IPS-20b (cell line): ENCODE results near the gene AFDN.

Source experiments
- H3K27ac ChIP-seq: one replicate; pipeline ENCODE4 v1.5.1; 2013; ENCODE audit warnings: low read length
- H3K27me3 ChIP-seq: 2 replicates; pipeline ENCODE4 v1.6.1; 2013; ENCODE audit warnings: mild to moderate bottlenecking, low read length, inconsistent platforms; ENCODE audit not compliant: insufficient read depth
- H3K36me3 ChIP-seq: 2 replicates; pipeline ENCODE4 v1.6.1; 2013; ENCODE audit warnings: low read depth, mild to moderate bottlenecking, inconsistent platforms, low read length, moderate library complexity; ENCODE audit not compliant: insufficient read depth
- H3K4me1 ChIP-seq: 2 replicates; pipeline ENCODE4 v1.6.1; 2013; ENCODE audit warnings: mild to moderate bottlenecking, control low read depth, inconsistent platforms, low read length, moderate library complexity; ENCODE audit not compliant: insufficient read depth
- H3K4me3 ChIP-seq: 2 replicates; pipeline ENCODE4 v1.5.1; 2013; ENCODE audit warnings: mild to moderate bottlenecking, low read length, inconsistent platforms
- H3K9ac ChIP-seq: 2 replicates; pipeline ENCODE4 v1.6.1; 2013; ENCODE audit warnings: low read depth, mild to moderate bottlenecking, inconsistent platforms, low read length, moderate library complexity
- H3K9me3 ChIP-seq: 2 replicates; pipeline ENCODE4 v1.6.1; 2013; ENCODE audit warnings: mild to moderate bottlenecking, low read depth, low read length, inconsistent platforms; ENCODE audit not compliant: insufficient read depth

Gene AFDN

DNA sequence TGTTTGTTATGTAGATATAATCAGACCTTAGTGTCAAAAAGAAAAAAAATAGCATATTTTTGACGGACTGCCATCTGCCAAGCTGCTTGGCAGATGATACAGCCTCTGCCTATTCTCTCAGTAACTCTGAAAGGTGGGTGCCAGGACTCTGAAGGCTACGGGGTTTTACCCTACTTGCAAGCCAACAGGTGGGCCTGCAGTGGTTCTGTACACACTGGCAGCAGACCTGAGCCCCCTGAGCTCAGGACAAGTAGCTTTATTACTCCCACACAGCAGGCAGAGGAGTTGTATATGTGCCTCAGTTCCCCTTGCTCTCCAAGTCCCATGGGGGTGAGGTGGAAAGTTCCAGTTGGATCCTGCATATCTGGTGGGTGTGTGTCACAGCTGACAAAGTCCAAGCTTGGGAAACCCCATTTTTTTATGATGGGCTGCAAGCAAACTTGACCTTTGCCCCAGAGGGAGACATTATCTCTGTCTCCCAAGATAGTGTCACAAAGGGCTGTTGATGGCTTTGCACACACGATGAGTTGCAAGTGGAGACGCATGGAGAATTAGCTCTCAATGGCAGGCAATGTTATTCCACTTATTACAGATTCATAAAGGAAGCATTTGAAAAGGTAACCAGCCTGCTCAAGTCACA lies 20.5 kb upstream of the AFDN start:
- Histone ChIP-seq H3K27me3 (no peaks in the 10 kb centered on the region), H3K4me3 (no peak overlapping the region), H3K4me1 (no peaks in the 10 kb centered on the region), H3K9me3 (no peaks in the 10 kb centered on the region), H3K9ac (no peak overlapping the region), H3K36me3 (no peaks in the 10 kb centered on the region), H3K27ac (no peak overlapping the region)

DNA sequence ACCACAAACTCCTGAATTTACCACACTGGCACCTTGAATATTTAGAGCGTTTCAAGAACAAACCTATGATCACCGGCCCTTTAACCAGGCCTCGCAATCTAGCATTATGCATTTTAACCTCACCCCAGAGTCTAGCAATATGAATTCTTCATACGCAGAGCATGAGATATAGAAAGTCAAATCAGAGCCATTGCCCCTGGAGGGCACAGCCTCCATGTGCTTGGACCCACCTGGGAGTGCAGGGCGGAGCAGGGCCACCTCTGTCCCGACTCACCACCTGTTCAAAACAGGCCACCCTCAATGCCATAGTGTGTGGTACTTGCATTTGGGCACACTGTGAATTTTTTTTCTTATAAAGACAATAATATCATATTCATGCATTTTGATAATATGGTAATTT lies 19.5 kb upstream of the AFDN start:
- Histone ChIP-seq H3K36me3 (no peaks in the 10 kb centered on the region), H3K4me3 (no peak overlapping the region), H3K27ac (no peak overlapping the region), H3K9ac (no peak overlapping the region), H3K27me3 (no peaks in the 10 kb centered on the region), H3K9me3 (no peaks in the 10 kb centered on the region), H3K4me1 (no peaks in the 10 kb centered on the region)

DNA sequence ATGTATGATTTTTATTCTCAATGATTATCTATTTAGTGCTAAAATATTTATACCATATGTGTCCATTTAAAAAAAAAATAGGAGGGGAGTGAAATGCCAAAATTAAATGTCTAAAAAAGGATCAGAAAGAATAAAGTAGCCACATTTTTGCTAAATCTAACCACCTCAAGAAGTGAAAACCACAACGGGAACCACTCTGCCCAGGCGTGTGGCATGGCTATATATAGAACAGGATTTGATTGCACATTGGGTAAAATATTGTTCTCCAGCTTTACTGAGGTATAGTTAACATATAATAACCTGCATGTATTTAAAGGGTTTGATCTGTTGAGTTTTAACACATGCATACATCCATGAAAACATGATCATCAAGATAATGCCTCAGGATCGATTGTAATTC lies 19.0 kb upstream of the AFDN start:
- Histone ChIP-seq H3K9ac (no peak overlapping the region), H3K4me3 (no peak overlapping the region), H3K27ac (no peak overlapping the region), H3K4me1 (no peaks in the 10 kb centered on the region), H3K9me3 (no peaks in the 10 kb centered on the region), H3K27me3 (no peaks in the 10 kb centered on the region), H3K36me3 (no peaks in the 10 kb centered on the region)

DNA sequence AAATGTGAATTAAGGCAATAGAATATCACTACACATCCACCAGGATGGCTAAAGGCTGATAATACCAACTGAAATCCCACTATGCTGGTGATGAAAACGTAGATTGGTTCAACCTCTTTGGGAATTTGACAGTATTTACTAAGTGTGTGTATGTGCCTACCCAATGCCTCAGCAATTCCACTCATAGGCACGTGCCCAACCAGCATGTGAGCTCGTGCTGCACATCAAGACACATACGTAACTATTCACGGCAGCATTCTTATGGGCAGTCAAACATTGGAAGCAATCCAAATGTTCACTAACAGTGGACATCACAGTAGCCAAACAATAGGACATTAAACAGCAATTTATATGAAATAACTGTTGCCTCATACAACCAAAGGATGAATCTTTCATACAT lies 15.7 kb upstream of the AFDN start:
- Histone ChIP-seq H3K9ac (no peak overlapping the region), H3K4me1 (no peaks in the 10 kb centered on the region), H3K9me3 (no peaks in the 10 kb centered on the region), H3K4me3 (no peak overlapping the region), H3K27ac (no peak overlapping the region), H3K27me3 (no peaks in the 10 kb centered on the region), H3K36me3 (no peaks in the 10 kb centered on the region)

DNA sequence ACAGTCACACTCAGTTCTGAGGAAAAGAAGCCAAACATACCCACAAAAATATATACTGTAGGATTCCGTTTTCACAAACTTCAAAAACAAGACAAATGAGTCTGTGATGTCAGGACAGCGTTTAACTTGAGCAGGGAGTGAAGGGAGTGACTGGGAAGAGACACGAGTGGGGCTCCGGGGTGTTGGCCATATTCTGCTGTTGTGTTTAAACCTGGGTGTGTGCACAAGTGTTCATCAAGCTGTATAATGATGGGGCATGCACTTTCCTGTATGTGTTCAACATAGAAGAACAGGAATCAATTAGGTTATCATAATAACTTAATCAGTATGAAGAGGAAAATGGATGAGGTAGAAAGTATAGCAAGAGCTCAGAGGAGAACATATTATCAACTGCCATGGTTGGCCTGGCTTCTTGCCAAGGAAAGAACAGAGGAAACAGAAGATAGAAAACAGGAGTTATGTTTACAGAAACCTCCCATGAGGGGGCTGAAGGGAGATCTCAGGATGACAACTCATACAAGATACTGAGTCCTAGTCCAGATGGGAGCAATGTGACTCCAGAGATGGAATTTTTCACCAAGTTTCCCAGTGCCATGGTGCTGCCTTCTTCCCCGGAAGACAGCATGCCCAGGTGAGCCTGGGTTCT lies 15.1 kb upstream of the AFDN start:
- no peak overlapping the region for H3K9ac ChIP-seq
- H3K27me3 ChIP-seq = no peaks in the 10 kb centered on the region
- no peaks in the 10 kb centered on the region for H3K9me3 ChIP-seq
- no peaks in the 10 kb centered on the region for H3K36me3 ChIP-seq
- H3K27ac ChIP-seq = no peak overlapping the region
- no peaks in the 10 kb centered on the region for H3K4me1 ChIP-seq
- H3K4me3 ChIP-seq = no peak overlapping the region

DNA sequence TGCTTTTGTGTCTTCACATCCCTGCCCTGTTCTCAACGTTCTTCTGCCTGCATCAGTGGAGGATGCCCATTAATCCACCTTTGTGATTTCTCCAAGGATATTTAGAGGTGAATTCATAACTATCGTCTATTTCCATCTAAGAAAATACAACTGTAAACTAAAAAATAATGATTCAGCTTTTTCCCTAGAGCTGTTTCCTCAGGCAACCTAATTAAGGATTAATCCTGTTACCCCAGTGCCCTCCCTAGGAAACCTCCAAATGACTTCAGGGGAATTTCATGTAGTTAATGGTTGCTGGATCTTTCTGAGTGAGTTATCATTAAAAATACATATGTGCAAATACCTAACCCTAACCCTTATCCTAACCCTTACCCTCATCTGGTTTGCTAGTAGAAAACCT lies 14.6 kb upstream of the AFDN start:
- Histone ChIP-seq H3K27me3 (no peaks in the 10 kb centered on the region), H3K36me3 (no peaks in the 10 kb centered on the region), H3K4me1 (peaks cover 3% of the 10 kb centered on the region), H3K9ac (no peak overlapping the region), H3K27ac (no peak overlapping the region), H3K9me3 (no peaks in the 10 kb centered on the region), H3K4me3 (no peak overlapping the region)

DNA sequence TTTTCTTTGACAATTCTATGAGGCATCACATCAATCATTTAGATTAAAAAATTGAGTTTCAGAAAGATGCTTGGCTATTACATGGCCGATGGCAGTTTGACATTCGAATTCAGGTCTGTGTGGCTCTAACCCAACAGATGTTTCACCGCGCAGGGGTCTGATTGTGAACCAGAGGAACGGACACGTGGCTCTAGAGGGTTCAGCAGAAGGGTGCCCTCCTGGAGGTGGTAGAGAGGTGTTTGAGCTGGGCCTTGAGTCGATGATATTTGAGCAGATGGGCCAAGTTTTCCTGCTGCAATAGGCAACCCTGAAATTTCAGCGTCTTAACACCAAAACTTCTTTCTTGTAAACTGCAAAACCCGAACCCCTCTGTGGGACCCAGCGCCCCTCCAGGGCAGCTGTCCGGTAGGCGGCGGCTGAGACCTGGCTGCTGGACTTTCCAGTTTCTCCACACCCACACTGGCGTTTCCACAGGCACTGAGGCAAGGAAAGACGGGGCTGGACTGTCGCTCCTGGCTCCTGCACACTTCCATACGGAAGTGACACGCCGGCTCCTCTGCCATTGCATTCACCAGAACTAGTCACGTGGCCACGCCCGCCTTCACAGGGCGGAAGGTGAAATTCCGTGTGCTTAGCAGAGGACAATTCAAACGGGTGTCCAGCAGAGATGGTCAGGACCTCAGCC lies 11.3 kb upstream of the AFDN start:
- H3K4me3 ChIP-seq = no peak overlapping the region
- no peaks in the 10 kb centered on the region for H3K36me3 ChIP-seq
- peaks cover 16% of the 10 kb centered on the region for H3K4me1 ChIP-seq
- H3K27me3 ChIP-seq = no peaks in the 10 kb centered on the region
- H3K27ac ChIP-seq = no peak overlapping the region
- no peaks in the 10 kb centered on the region for H3K9me3 ChIP-seq
- H3K9ac ChIP-seq = no peak overlapping the region

DNA sequence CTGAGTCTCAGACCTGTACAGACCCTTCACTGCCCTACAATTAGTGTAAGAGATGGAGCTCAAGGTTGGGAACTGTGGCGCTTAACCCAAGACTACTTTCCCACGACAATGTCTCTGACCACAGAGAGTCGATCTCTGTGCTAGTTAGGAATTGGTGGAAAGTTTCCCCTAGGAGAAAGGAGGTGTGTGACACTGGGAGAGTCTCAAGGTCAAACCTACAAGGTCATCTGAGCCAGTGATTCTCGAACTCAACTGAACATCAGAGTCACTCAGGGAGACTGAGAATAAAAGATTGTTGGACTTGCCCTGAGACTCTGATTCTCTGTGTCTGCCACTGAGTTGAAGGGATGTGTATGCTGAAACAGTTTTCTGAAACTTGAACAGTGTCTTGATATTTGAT lies 9.7 kb upstream of the AFDN start:
- Histone ChIP-seq H3K9ac (peak overlapping the region; percentile 31; the same call in 1 of the 2 replicates), H3K27ac (no peak overlapping the region), H3K4me3 (no peak overlapping the region), H3K27me3 (no peaks in the 10 kb centered on the region), H3K36me3 (no peaks in the 10 kb centered on the region), H3K9me3 (no peaks in the 10 kb centered on the region), H3K4me1 (peaks cover 16% of the 10 kb centered on the region)

DNA sequence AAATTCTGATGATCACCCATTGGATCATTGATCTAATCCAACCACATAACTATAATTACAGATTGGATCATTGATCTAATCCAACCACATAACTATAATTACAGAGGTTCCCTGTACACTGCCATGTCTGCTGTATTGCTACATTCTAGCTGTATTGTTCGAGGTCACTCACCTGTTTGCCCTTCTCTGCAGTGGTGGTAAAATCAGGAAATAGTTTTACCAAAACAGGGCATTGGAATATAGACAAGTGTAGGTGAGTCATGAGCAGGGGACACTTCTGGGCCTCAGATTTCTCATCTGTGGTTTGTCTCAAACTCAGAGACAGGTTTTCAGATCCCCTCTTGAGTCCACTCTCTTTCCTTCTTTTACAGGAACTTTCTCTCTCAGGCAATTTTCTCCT lies 9.0 kb upstream of the AFDN start:
- Histone ChIP-seq H3K4me3 (no peak overlapping the region), H3K27me3 (no peaks in the 10 kb centered on the region), H3K27ac (peak overlapping the region; percentile 12), H3K4me1 (peaks cover 16% of the 10 kb centered on the region), H3K9me3 (no peaks in the 10 kb centered on the region), H3K36me3 (no peaks in the 10 kb centered on the region), H3K9ac (no peak overlapping the region)

DNA sequence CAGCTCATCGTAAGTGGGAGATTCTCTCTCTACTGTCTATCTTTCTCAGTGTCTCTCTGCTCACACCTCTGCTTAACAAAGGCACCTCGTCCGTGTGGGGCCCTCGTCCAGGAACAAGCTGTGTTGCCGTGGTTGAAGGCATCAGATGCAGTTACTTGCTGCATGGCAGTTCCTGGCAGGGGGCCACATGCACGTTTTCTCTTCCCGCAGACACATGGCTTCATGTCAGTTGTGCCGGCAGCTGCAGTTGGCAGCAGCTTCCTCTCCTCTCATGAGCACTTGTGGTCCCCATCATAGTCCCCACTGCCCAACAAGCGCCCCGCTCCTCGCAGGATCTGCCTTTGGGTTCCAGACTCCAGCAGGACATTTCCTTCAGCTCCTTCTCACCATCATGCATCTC lies 7.1 kb upstream of the AFDN start:
- Histone ChIP-seq H3K4me3 (no peak overlapping the region), H3K27ac (no peak overlapping the region), H3K9me3 (no peaks in the 10 kb centered on the region), H3K9ac (no peak overlapping the region), H3K27me3 (peaks cover 2% of the 10 kb centered on the region; the same call in 1 of the 2 replicates), H3K4me1 (peaks cover 16% of the 10 kb centered on the region), H3K36me3 (peaks cover 6% of the 10 kb centered on the region; the same call in 1 of the 2 replicates)

DNA sequence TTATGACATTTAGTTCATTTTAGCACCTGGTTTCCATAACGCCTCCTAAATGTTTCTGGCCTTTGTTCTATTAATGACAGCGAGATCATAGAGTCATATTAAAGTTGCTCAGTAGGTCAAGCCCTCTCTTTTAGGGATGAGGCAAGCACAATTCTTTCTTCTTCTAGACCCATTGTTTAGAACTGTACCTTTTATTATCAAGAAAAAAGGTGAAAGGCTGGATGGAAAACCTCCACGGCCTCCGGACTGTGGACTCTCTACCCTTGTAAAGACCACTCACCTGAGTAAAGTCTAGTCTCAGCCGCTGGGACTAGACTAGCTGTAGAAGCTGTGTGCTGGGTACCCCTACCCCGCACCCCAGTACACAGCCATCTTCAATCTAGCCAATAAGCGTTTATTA lies 6.0 kb upstream of the AFDN start:
- H3K27ac ChIP-seq = no peak overlapping the region

More for the DNA sequence above, 6.0 kb upstream of the AFDN start:
- Histone ChIP-seq H3K9me3 (no peaks in the 10 kb centered on the region), H3K27me3 (peaks cover 11% of the 10 kb centered on the region; the same call in 1 of the 2 replicates), H3K9ac (no peak overlapping the region), H3K36me3 (peaks cover 6% of the 10 kb centered on the region; the same call in 1 of the 2 replicates), H3K4me1 (peaks cover 16% of the 10 kb centered on the region), H3K4me3 (no peak overlapping the region)
